Upper lobe of left lung (tissue), 4 donors: ENCODE data around the gene ME1.

Source experiments
- EP300 ChIP-seq, 4 donors: sonication (generic); formaldehyde crosslinking; IDR thresholded peaks; one replicate each; pipeline ENCODE4 v1.5.1; 2017; ENCODE audit warnings: antibody characterized with exemption in 4 of 4, control low read depth in 2 of 4
- TF ChIP-seq, protein P1 (sequence below), 6 experiments: fragments of 450-650 bp in 4 of 6; fragments of 200-600 bp in 2 of 6; sonication (generic) in 2 of 6; IDR thresholded peaks; one replicate each; pipeline ENCODE4 v1.5.1; 2016 to 2019; ENCODE audit warnings: antibody characterized with exemption in 6 of 6

- TF ChIP-seq EP300 (IDR thresholded peaks at IDR 0.05), result no peak
- TF ChIP-seq, protein P1, sequence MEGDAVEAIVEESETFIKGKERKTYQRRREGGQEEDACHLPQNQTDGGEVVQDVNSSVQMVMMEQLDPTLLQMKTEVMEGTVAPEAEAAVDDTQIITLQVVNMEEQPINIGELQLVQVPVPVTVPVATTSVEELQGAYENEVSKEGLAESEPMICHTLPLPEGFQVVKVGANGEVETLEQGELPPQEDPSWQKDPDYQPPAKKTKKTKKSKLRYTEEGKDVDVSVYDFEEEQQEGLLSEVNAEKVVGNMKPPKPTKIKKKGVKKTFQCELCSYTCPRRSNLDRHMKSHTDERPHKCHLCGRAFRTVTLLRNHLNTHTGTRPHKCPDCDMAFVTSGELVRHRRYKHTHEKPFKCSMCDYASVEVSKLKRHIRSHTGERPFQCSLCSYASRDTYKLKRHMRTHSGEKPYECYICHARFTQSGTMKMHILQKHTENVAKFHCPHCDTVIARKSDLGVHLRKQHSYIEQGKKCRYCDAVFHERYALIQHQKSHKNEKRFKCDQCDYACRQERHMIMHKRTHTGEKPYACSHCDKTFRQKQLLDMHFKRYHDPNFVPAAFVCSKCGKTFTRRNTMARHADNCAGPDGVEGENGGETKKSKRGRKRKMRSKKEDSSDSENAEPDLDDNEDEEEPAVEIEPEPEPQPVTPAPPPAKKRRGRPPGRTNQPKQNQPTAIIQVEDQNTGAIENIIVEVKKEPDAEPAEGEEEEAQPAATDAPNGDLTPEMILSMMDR (IDR thresholded peaks at IDR 0.05), result no peak
Measured at GRCh38 chr6:83218646-83219045, 212.2 kb downstream of the ME1 start.
